COLO829 (cell line): ENCODE data around the gene EBLN2.

Experiments
- DNase-seq: peaks from one replicate; pipeline ENCODE4 v3.0.0; 2012; ENCODE audit warnings: low spot score

EBLN2 gene

GRCh38 chr3:73061416-73061815 lies at the start of gene EBLN2:
EBLN2 (plus strand) TSS chr3:73061659; CDS start chr3:73062082, 423 bp downstream.
- no peak for DNase-seq

GRCh38 chr3:73018298-73018697 lies 43.2 kb upstream of the EBLN2 start:
- no peak for DNase-seq

GRCh38 chr3:73018790-73019441 lies 42.5 kb upstream of the EBLN2 start:
- DNase-seq: no peak

GRCh38 chr3:73021301-73021835 lies 40.1 kb upstream of the EBLN2 start:
- no peak for DNase-seq

- DNase-seq: no peak
Observed at GRCh38 chr3:73024836-73025235, 36.6 kb upstream of the EBLN2 start.

- no peak for DNase-seq
Observed at GRCh38 chr3:73026111-73026759, 35.2 kb upstream of the EBLN2 start.

- DNase-seq: no peak
Observed at GRCh38 chr3:73026760-73027113, 34.7 kb upstream of the EBLN2 start.

GRCh38 chr3:73028803-73029202 lies 32.7 kb upstream of the EBLN2 start:
- no peak for DNase-seq

- DNase-seq: no peak
Observed at GRCh38 chr3:73029321-73029796, 32.1 kb upstream of the EBLN2 start.

GRCh38 chr3:73030073-73030597 lies 31.3 kb upstream of the EBLN2 start:
- no peak for DNase-seq

- DNase-seq: no peak
Observed at GRCh38 chr3:73031573-73032103, 29.8 kb upstream of the EBLN2 start.

- DNase-seq: peak; percentile 51
Observed at GRCh38 chr3:73036694-73037591, 24.5 kb upstream of the EBLN2 start.

GRCh38 chr3:73041537-73041936 lies 19.9 kb upstream of the EBLN2 start:
- no peak for DNase-seq

- no peak for DNase-seq
Observed at GRCh38 chr3:73043414-73043813, 18.0 kb upstream of the EBLN2 start.

GRCh38 chr3:73045391-73045790 lies 16.1 kb upstream of the EBLN2 start:
- no peak for DNase-seq

GRCh38 chr3:73046195-73046594 lies 15.3 kb upstream of the EBLN2 start:
- no peak for DNase-seq

GRCh38 chr3:73049319-73049718 lies 12.1 kb upstream of the EBLN2 start:
- no peak for DNase-seq

- DNase-seq: no peak
Observed at GRCh38 chr3:73052857-73053256, 8.6 kb upstream of the EBLN2 start.

- DNase-seq: no peak
Observed at GRCh38 chr3:73055583-73055982, 5.9 kb upstream of the EBLN2 start.

GRCh38 chr3:73056014-73056844 lies 5.2 kb upstream of the EBLN2 start:
- DNase-seq: peak; percentile 53

- no peak for DNase-seq
Observed at GRCh38 chr3:73056845-73057150, 4.7 kb upstream of the EBLN2 start.
